Muscle of back (tissue), 11 donors: ENCODE results near the gene STK17B. TPM values are rescaled to one million over a fixed set of nuclear protein-coding genes. Genes with fewer than 3 reads are reported as not detected.
A peak's percentile ranks its signal among the peaks of the same experiment; 100 is the strongest.

Source experiments
- DNase-seq, 3 donors: peaks; one replicate each; pipeline versions ENCODE4 v3.0.0 to v3.0.0-alpha.2; 2013
- polyA plus RNA-seq, 10 donors: library from polyadenylated mRNA; unstranded; fragments of 120-200 nt; gene quantifications; one replicate each; pipeline ENCODE4 v1.2.1, GENCODE V29; 2013; ENCODE audit not compliant: insufficient read length in 10 of 10

STK17B gene
- polyA plus RNA-seq, 10 donors = 5.1 to 17.0 (median 6.9) TPM

GRCh38 chr2:196186266-196186980, 15.0 kb upstream of the STK17B start:
- DNase-seq = no peak

GRCh38 chr2:196184921-196185320, 13.5 kb upstream of the STK17B start:
- no peak for DNase-seq

- no peak for DNase-seq
These were observed 12.3 kb upstream of the STK17B start for GRCh38 chr2:196183528-196184231.

GRCh38 chr2:196183172-196183473, 11.7 kb upstream of the STK17B start:
- no peak for DNase-seq

GRCh38 chr2:196182439-196183171, 11.2 kb upstream of the STK17B start:
- DNase-seq = no peak

GRCh38 chr2:196181484-196181883, 10.1 kb upstream of the STK17B start:
- DNase-seq = no peak

- DNase-seq = no peak
These were observed 5.7 kb upstream of the STK17B start for GRCh38 chr2:196177124-196177523.

GRCh38 chr2:196176142-196176738, 4.9 kb upstream of the STK17B start:
- no peak for DNase-seq

GRCh38 chr2:196174404-196174803, 3.0 kb upstream of the STK17B start:
- no peak for DNase-seq

GRCh38 chr2:196173505-196173904, 2.1 kb upstream of the STK17B start:
- no peak for DNase-seq

- no peak for DNase-seq
These were observed 1.6 kb upstream of the STK17B start for GRCh38 chr2:196172951-196173350.

- peak in 2 of 3 donors; percentile 9 to 41 for DNase-seq
These were observed 568 bp upstream of the STK17B start for GRCh38 chr2:196171946-196172345.

GRCh38 chr2:196170606-196171247, 651 bp downstream of the STK17B start:
- peak; percentile 37 to 85 (median 48) for DNase-seq

- peak in 2 of 3 donors; percentile 33 to 57 for DNase-seq
These were observed 1.2 kb downstream of the STK17B start for GRCh38 chr2:196170213-196170605.

GRCh38 chr2:196169516-196169915, 1.9 kb downstream of the STK17B start:
- DNase-seq = no peak

GRCh38 chr2:196168181-196168580, 3.2 kb downstream of the STK17B start:
- no peak for DNase-seq

- no peak for DNase-seq
These were observed 3.7 kb downstream of the STK17B start for GRCh38 chr2:196167666-196168065.

GRCh38 chr2:196166876-196167275, 4.5 kb downstream of the STK17B start:
- DNase-seq = peak in 1 of 3 donors; percentile 76

- no peak for DNase-seq
These were observed 6.4 kb downstream of the STK17B start for GRCh38 chr2:196165016-196165415.

- no peak for DNase-seq
These were observed 8.1 kb downstream of the STK17B start for GRCh38 chr2:196163285-196163684.

GRCh38 chr2:196162586-196163175, 8.7 kb downstream of the STK17B start:
- DNase-seq = no peak

GRCh38 chr2:196160946-196161345, 10.4 kb downstream of the STK17B start:
- DNase-seq = no peak
